Right renal cortex interstitium (tissue), 3 donors: Measurements from ENCODE around the gene WDR86. TPM values are rescaled to one million over a fixed set of nuclear protein-coding genes. Genes with fewer than 3 reads are reported as not detected.

ENCODE experiments used
- DNase-seq, 3 donors: peaks; one replicate each; pipeline ENCODE4 v3.0.0-alpha.2; 2013; ENCODE audit warnings: low read depth in 3 of 3, low spot score in 2 of 3
- polyA plus RNA-seq, 3 donors: library from polyadenylated mRNA; unstranded; fragments of 120-200 nt; gene quantifications; one replicate each; pipeline ENCODE4 v1.2.1, GENCODE V29; 2013; ENCODE audit not compliant: insufficient read length in 3 of 3

Gene WDR86
- polyA plus RNA-seq, 3 donors, result 20.4 to 23.6 (median 21.1) TPM

- DNase-seq, result no peak
These were observed 785 bp downstream of the WDR86 start for GRCh38 chr7:151408839-151409666.

- no peak for DNase-seq
These were observed 1.4 kb downstream of the WDR86 start for GRCh38 chr7:151408498-151408838.

GRCh38 chr7:151406886-151407583, 2.8 kb downstream of the WDR86 start:
- DNase-seq, result no peak

- DNase-seq, result no peak
These were observed 3.6 kb downstream of the WDR86 start for GRCh38 chr7:151406051-151406875.

- DNase-seq, result no peak
These were observed 4.2 kb downstream of the WDR86 start for GRCh38 chr7:151405588-151405987.

GRCh38 chr7:151405056-151405455, 4.8 kb downstream of the WDR86 start:
- DNase-seq, result no peak

- no peak for DNase-seq
These were observed 5.4 kb downstream of the WDR86 start for GRCh38 chr7:151404216-151405011.

GRCh38 chr7:151403764-151404163, 6.1 kb downstream of the WDR86 start:
- no peak for DNase-seq

GRCh38 chr7:151402029-151402835, 7.6 kb downstream of the WDR86 start:
- no peak for DNase-seq

- no peak for DNase-seq
These were observed 9.1 kb downstream of the WDR86 start for GRCh38 chr7:151400626-151401315.

- no peak for DNase-seq
These were observed 9.9 kb downstream of the WDR86 start for GRCh38 chr7:151399906-151400305.

GRCh38 chr7:151399305-151399601, 10.6 kb downstream of the WDR86 start:
- no peak for DNase-seq

- no peak for DNase-seq
These were observed 11.2 kb downstream of the WDR86 start for GRCh38 chr7:151398446-151399304.

- no peak for DNase-seq
These were observed 12.8 kb downstream of the WDR86 start for GRCh38 chr7:151397026-151397425.

GRCh38 chr7:151396328-151396970, 13.4 kb downstream of the WDR86 start:
- no peak for DNase-seq

- no peak for DNase-seq
These were observed 14.8 kb downstream of the WDR86 start for GRCh38 chr7:151395036-151395367.

- no peak for DNase-seq
These were observed 15.5 kb downstream of the WDR86 start for GRCh38 chr7:151394076-151395035.
